LNCAP (cell line): ENCODE data around the gene MARCHF11.

Source experiments
- TF ChIP-seq, protein P1 (sequence below): fragments of 450-650 bp; IDR thresholded peaks from 2 replicates; pipeline ENCODE4 v1.5.1; 2017; ENCODE audit warnings: mild to moderate bottlenecking

Gene MARCHF11

DNA sequence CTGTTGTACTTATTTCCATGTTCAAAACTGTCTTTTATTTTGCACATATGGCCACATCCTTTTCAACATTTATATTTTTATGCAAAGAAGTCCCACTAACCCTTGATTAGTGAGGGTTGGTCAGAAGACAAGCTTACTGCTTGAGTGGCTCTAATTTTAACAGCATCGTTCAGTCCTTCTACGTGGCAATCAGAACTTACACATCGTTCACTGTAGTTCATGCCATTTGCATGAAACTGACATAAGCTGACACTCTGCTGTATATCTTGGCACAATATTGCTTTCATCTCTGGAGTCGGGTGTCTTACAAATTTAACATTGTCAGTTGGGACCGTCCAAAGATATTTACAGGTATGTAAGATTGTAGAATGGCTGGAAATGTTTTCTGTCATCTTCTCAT is 50.6 kb downstream of the MARCHF11 start:
- TF ChIP-seq, protein P1, sequence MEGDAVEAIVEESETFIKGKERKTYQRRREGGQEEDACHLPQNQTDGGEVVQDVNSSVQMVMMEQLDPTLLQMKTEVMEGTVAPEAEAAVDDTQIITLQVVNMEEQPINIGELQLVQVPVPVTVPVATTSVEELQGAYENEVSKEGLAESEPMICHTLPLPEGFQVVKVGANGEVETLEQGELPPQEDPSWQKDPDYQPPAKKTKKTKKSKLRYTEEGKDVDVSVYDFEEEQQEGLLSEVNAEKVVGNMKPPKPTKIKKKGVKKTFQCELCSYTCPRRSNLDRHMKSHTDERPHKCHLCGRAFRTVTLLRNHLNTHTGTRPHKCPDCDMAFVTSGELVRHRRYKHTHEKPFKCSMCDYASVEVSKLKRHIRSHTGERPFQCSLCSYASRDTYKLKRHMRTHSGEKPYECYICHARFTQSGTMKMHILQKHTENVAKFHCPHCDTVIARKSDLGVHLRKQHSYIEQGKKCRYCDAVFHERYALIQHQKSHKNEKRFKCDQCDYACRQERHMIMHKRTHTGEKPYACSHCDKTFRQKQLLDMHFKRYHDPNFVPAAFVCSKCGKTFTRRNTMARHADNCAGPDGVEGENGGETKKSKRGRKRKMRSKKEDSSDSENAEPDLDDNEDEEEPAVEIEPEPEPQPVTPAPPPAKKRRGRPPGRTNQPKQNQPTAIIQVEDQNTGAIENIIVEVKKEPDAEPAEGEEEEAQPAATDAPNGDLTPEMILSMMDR, result no peak

DNA sequence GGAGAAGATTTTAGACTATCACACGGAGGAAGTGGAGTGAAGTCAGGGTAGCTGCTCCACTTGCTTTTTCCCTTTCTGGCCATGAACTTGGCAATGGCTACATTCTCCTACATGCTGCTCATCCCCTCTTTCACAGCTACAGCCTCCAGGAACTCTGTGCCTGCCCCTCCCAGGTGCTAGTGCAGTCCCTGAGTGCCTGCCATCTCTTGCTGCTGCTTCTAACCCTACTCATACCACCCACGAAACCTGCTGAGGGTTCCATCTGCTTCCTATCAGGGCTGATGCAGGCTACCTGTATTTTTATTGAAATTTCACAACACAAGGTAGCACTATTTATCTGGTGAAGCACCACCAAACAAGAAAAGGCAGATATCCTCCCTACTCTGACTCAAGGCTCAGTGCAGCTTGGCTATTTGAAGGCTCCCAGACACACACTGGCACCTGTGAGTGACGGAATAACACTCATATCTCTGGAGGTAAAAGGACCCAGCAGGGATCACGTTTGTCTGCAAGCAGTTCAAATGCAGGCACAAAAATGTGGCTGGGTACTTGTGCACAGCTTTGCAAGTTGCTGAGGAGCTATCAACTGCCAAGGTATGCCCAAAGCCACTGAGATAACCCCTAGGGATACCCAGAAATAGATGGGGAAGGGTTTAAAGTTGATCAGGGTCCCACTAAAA is 51.6 kb downstream of the MARCHF11 start:
- TF ChIP-seq, protein P1, result no peak

DNA sequence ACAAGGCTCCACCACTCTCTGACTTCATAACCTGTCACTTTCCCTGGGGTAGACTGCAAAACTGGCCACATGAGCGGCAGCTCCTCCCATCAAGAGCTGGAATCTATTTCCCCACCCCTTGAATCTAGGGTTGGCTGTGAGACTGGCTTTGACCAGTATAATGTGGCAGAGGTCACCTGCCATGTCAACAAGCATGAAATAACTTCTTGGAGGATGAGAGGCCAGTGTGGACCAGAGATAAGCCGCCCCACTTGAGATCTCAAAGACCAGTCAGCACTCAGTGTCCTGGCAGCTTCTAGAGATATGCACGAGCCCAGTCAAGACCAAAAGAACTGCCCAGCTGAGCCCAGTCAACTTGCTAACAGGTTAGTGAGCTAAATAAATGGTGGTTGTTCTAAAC is 59.0 kb downstream of the MARCHF11 start:
- TF ChIP-seq, protein P1, result no peak

DNA sequence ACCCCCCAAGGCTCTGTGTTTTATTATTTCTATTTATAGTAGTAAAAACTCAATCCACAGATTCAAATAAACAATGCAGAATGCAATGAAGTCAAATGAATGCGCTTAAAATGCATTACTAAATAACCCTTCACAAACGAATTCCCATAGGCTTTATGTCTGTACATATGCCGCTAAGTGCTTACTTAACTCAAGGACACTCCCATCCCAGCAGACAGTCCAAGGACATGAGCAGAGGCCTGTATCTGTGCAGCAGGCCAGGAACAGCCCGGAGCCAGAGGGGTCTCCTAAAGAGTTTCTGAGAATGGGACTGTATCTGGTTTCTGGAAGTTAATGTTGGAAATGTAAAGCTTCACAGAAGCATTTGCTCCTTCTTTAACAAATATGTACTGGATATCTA is 59.8 kb downstream of the MARCHF11 start:
- TF ChIP-seq, protein P1, result no peak

GRCh38 chr5:16115140-16115539 is 64.5 kb downstream of the MARCHF11 start:
- TF ChIP-seq, protein P1, result no peak

GRCh38 chr5:16108418-16108817 is 71.2 kb downstream of the MARCHF11 start:
- TF ChIP-seq, protein P1, result no peak

DNA sequence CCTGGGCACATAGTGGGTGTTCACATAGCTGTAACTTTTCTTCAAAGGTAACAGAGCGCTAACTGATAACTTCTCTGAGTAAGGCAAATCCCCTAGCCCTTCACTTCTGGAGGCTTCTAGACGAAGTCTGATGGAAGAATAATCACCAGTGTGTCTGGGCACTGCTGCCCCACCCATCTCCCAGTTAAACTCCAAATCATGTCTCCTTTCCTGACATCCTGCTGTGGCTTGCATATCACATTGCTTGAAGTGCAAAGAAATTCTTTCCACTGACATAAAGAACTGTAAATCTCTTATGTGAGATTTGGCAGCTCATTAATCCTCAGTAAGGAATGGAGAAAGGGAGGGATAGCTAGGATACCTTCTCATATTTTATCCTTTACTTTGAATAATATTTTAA is 74.6 kb downstream of the MARCHF11 start:
- TF ChIP-seq, protein P1, result no peak

DNA sequence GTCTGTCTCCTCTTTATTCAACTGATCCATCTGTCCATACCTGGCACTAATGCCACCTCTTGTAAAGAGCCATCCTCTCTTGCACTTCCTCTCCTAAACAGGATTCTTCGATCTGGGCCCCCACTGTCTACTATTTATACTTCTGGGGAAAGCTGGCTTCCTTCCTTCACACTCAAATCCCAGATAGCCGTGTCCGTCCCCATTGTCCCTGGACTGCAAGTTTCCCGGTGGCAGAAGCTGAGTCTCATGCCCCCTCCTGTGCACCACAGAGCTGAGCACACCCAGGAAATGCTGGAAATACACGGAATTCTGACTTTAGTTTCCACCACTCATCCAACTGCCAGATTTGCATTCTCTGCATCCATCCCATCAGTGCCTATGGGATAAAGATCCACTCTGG is 84.0 kb downstream of the MARCHF11 start:
- TF ChIP-seq, protein P1, result no peak
